OCI-LY1 (cell line): ENCODE measurements around the gene PTPRN2.

Source experiments
- H2AFZ ChIP-seq: fragments of 200-600 bp; sonication (generic), shearing (Covaris generic); 2 replicates; pipeline ENCODE4 v1.6.0; 2014; ENCODE audit warnings: antibody characterized with exemption, mild to moderate bottlenecking, low read length
- H3F3A ChIP-seq: fragments of 200-600 bp; sonication (generic), shearing (Covaris generic); 2 replicates; pipeline ENCODE4 v1.6.0; 2014; ENCODE audit warnings: mild to moderate bottlenecking, antibody characterized with exemption, low read length, moderate library complexity; ENCODE audit not compliant: insufficient read depth
- H3K27ac ChIP-seq: fragments of 200-600 bp; sonication (generic); 2 replicates; pipeline ENCODE4 v1.5.1; 2014; ENCODE audit warnings: low read length, mixed run types, mild to moderate bottlenecking, low read depth; ENCODE audit not compliant: poor library complexity, severe bottlenecking
- H3K27me3 ChIP-seq: fragments of 200-600 bp; sonication (generic); 2 replicates; pipeline ENCODE4 v1.6.0; 2014; ENCODE audit warnings: antibody characterized with exemption, mild to moderate bottlenecking, low read length, moderate library complexity; ENCODE audit not compliant: insufficient read depth
- H3K36me3 ChIP-seq: fragments of 200-600 bp; sonication (generic); 2 replicates; pipeline ENCODE4 v1.6.1; 2014; ENCODE audit warnings: mild to moderate bottlenecking, antibody characterized with exemption, low read length, moderate library complexity, mixed read lengths; ENCODE audit not compliant: insufficient read depth
- H3K4me1 ChIP-seq: fragments of 200-600 bp; sonication (generic); 2 replicates; pipeline ENCODE4 v1.5.1; 2014; ENCODE audit warnings: mild to moderate bottlenecking, low read length, moderate library complexity; ENCODE audit not compliant: insufficient read depth, severe bottlenecking
- H3K4me2 ChIP-seq: fragments of 200-600 bp; sonication (generic), shearing (Covaris generic); 2 replicates; pipeline ENCODE4 v1.6.1; 2014; ENCODE audit warnings: low read length
- H3K4me3 ChIP-seq: fragments of 200-600 bp; sonication (generic); 2 replicates; pipeline ENCODE4 v1.5.1; 2014; ENCODE audit warnings: low read length, low read depth, mild to moderate bottlenecking, mixed read lengths; ENCODE audit not compliant: poor library complexity, severe bottlenecking
- H3K79me2 ChIP-seq: fragments of 200-600 bp; shearing (Covaris generic); 2 replicates; pipeline ENCODE4 v1.6.1; 2016; ENCODE audit warnings: mixed run types, low read length, mixed read lengths; ENCODE audit not compliant: insufficient read depth
- H3K9ac ChIP-seq: fragments of 200-600 bp; sonication (generic), shearing (Covaris generic); 2 replicates; pipeline ENCODE4 v1.6.1; 2014; ENCODE audit warnings: mild to moderate bottlenecking, low read length, mixed read lengths
- H3K9me2 ChIP-seq: fragments of 200-600 bp; sonication (generic), shearing (Covaris generic); 2 replicates; pipeline ENCODE4 v1.6.1; 2014; ENCODE audit warnings: low read depth, mild to moderate bottlenecking, low read length, mixed read lengths
- H3K9me3 ChIP-seq: fragments of 200-600 bp; shearing (Covaris generic); 2 replicates; pipeline ENCODE4 v1.6.1; 2014; ENCODE audit warnings: low read length, mixed read lengths
- H4K20me1 ChIP-seq: fragments of 200-600 bp; sonication (generic), shearing (Covaris generic); 2 replicates; pipeline ENCODE4 v1.6.0; 2016; ENCODE audit warnings: mild to moderate bottlenecking, low read length; ENCODE audit not compliant: insufficient read depth
- EZH2 ChIP-seq: fragments of 200-600 bp; sonication (generic), shearing (Covaris generic); IDR thresholded peaks from 2 replicates; pipeline ENCODE4 v1.8.0; 2017; ENCODE audit warnings: borderline replicate concordance, mixed run types, mild to moderate bottlenecking, antibody characterized with exemption, low read length, moderate library complexity, mixed read lengths
- TF ChIP-seq, protein P1 (sequence below): fragments of 200-600 bp; sonication (generic), shearing (Covaris generic); IDR thresholded peaks from 2 replicates; pipeline ENCODE4 v1.5.1; 2017; ENCODE audit warnings: mild to moderate bottlenecking, antibody characterized with exemption, low read length, moderate library complexity, mixed read lengths

PTPRN2 gene

GRCh38 chr7:158476331-158476932, 111.2 kb downstream of the PTPRN2 start:
- no peak overlapping the region for H2AFZ ChIP-seq
- no peaks in the 10 kb centered on the region for H3F3A ChIP-seq
- H3K27me3 ChIP-seq = peaks cover 12% of the 10 kb centered on the region; the same call in 1 of the 2 replicates
- H3K9me3 ChIP-seq = no peaks in the 10 kb centered on the region
- H4K20me1 ChIP-seq = no peaks in the 10 kb centered on the region
- no peak overlapping the region for H3K4me3 ChIP-seq
- no peaks in the 10 kb centered on the region for H3K4me1 ChIP-seq
- H3K9ac ChIP-seq = no peak overlapping the region
- H3K9me2 ChIP-seq = no peaks in the 10 kb centered on the region
- H3K4me2 ChIP-seq = no peak overlapping the region
- no peaks in the 10 kb centered on the region for H3K36me3 ChIP-seq
- H3K79me2 ChIP-seq = no peaks in the 10 kb centered on the region
- TF ChIP-seq, protein P1, sequence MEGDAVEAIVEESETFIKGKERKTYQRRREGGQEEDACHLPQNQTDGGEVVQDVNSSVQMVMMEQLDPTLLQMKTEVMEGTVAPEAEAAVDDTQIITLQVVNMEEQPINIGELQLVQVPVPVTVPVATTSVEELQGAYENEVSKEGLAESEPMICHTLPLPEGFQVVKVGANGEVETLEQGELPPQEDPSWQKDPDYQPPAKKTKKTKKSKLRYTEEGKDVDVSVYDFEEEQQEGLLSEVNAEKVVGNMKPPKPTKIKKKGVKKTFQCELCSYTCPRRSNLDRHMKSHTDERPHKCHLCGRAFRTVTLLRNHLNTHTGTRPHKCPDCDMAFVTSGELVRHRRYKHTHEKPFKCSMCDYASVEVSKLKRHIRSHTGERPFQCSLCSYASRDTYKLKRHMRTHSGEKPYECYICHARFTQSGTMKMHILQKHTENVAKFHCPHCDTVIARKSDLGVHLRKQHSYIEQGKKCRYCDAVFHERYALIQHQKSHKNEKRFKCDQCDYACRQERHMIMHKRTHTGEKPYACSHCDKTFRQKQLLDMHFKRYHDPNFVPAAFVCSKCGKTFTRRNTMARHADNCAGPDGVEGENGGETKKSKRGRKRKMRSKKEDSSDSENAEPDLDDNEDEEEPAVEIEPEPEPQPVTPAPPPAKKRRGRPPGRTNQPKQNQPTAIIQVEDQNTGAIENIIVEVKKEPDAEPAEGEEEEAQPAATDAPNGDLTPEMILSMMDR = no peak
- TF ChIP-seq EZH2 = no peak
- no peak overlapping the region for H3K27ac ChIP-seq

DNA sequence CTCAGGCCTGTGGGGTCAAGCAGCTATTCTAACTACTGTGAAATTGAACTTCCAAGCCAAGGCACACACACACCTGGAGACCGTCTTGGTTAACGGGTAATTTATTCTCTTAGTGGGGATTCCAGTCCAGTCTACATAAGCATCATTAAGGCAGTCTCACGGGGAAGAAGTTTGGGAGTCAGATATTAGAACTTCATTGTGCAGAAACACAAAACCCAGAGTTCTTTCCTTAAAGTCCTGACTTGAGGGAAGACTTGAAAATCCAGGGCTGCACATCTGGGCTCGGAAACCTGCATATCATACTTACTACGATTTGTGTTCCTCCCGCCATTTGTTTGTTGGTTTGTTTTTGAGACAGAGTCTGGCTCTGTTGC, 112.0 kb downstream of the PTPRN2 start:
- no peak for TF ChIP-seq EZH2
- TF ChIP-seq, protein P1 = no peak
- Histone ChIP-seq H3K79me2 (no peaks in the 10 kb centered on the region), H3K9me3 (no peaks in the 10 kb centered on the region)

GRCh38 chr7:158475036-158475678, 112.5 kb downstream of the PTPRN2 start:
- Histone ChIP-seq H3K4me3 (no peak overlapping the region), H3K9me3 (no peaks in the 10 kb centered on the region), H3K27ac (no peak overlapping the region), H3K9me2 (no peaks in the 10 kb centered on the region), H3F3A (no peaks in the 10 kb centered on the region), H3K79me2 (no peaks in the 10 kb centered on the region), H3K4me1 (no peaks in the 10 kb centered on the region), H3K4me2 (no peak overlapping the region), H4K20me1 (no peaks in the 10 kb centered on the region), H3K9ac (no peak overlapping the region), H2AFZ (no peak overlapping the region), H3K27me3 (peaks cover 12% of the 10 kb centered on the region; the same call in 1 of the 2 replicates), H3K36me3 (no peaks in the 10 kb centered on the region)
- TF ChIP-seq, protein P1 = no peak
- no peak for TF ChIP-seq EZH2

More for the DNA sequence above, 112.0 kb downstream of the PTPRN2 start:
- Histone ChIP-seq H4K20me1 (no peaks in the 10 kb centered on the region), H3K4me2 (no peak overlapping the region), H3K9me2 (no peaks in the 10 kb centered on the region), H3K27me3 (peaks cover 12% of the 10 kb centered on the region; the same call in 1 of the 2 replicates), H3K27ac (no peak overlapping the region), H3K36me3 (no peaks in the 10 kb centered on the region), H2AFZ (no peak overlapping the region), H3K4me3 (no peak overlapping the region), H3K9ac (no peak overlapping the region), H3K4me1 (no peaks in the 10 kb centered on the region), H3F3A (no peaks in the 10 kb centered on the region)
